ENCODE results near the gene OMP.

DNA sequence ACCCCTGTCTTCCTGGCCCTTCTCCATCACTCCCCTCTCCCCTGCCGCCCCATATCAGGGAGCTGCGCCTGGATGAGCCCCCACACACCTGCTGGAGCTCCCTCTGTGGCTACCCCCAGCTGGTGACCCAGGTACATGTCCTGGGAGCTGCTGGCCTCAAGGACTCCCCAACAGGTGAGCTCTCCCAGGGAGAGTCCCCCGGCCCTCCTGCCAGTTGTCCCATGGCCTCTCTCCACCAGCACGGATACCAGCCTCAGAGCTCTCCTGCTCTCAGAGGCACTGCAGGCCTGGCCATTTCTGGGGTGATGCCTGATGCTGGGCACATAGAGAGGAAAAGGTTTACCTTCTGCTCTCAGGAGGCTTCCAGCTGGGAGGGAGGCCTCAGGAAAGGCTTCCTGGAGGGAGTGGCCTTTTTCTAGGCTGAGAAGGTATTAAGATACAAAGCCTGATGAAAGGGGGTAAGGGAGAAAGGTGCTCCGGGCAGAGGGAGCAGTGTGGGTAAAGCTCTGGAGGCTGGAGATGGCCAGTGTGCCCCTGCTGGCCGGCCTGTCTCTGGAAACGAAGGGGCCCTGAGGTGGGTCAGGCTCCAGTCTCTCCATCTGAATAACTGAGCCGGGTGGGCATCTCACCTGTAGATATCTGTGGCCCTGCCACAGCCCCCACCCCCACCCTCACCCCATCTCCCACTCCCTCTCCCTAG is 19.4 kb downstream of the OMP start:
- TF ChIP-seq, protein P1, sequence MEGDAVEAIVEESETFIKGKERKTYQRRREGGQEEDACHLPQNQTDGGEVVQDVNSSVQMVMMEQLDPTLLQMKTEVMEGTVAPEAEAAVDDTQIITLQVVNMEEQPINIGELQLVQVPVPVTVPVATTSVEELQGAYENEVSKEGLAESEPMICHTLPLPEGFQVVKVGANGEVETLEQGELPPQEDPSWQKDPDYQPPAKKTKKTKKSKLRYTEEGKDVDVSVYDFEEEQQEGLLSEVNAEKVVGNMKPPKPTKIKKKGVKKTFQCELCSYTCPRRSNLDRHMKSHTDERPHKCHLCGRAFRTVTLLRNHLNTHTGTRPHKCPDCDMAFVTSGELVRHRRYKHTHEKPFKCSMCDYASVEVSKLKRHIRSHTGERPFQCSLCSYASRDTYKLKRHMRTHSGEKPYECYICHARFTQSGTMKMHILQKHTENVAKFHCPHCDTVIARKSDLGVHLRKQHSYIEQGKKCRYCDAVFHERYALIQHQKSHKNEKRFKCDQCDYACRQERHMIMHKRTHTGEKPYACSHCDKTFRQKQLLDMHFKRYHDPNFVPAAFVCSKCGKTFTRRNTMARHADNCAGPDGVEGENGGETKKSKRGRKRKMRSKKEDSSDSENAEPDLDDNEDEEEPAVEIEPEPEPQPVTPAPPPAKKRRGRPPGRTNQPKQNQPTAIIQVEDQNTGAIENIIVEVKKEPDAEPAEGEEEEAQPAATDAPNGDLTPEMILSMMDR (IDR thresholded peaks at IDR 0.05), result no peak
- TF ChIP-seq POLR2A (IDR thresholded peaks at IDR 0.05), result no peak
